ENCODE measurements around the gene SLC45A2. TPM values are rescaled to one million over a fixed set of nuclear protein-coding genes. Genes with fewer than 3 reads are reported as not detected.

The SLC45A2 gene
- total RNA-seq, 1 experiment from 2014 or later, result not detected

- no peak for TF ChIP-seq ZNF281 (CRISPR knock-in tag; IDR thresholded peaks at IDR 0.05)
Observed at GRCh38 chr5:34016750-34017149, 32.3 kb upstream of the SLC45A2 start (continued).

GRCh38 chr5:34016222-34016621, 31.7 kb upstream of the SLC45A2 start:
- Mint-ChIP-seq H3K4me3 (no peak overlapping the region), H3K27ac (no peak overlapping the region), H3K27me3 (ENCODE audit: low read depth) (no peaks in the 10 kb centered on the region), H3K9me3 (peaks cover 9% of the 10 kb centered on the region), H3K4me1 (peaks cover 3% of the 10 kb centered on the region), H3K36me3 (no peaks in the 10 kb centered on the region)
- POLR2A ChIA-PET, result no interaction called here
- no peak for ATAC-seq
- DNase-seq (ENCODE audit: low spot score), result no peak
- TF ChIP-seq SMAD3 (CRISPR knock-in tag; IDR thresholded peaks at IDR 0.05; ENCODE audit: borderline replicate concordance) (no peak), ZNF138 (CRISPR knock-in tag; conservative IDR thresholded peaks at IDR 0.05) (no peak), USF2 (CRISPR knock-in tag; IDR thresholded peaks at IDR 0.05) (no peak), CDX4 (CRISPR knock-in tag; IDR thresholded peaks at IDR 0.05; ENCODE audit: borderline replicate concordance) (no peak), ATF2 (CRISPR knock-in tag; IDR thresholded peaks at IDR 0.05; ENCODE audit: borderline replicate concordance, low read depth) (no peak), E2F5 (CRISPR knock-in tag; IDR thresholded peaks at IDR 0.05) (no peak), NR2C2 (CRISPR knock-in tag; IDR thresholded peaks at IDR 0.05) (no peak), ERG (CRISPR knock-in tag; IDR thresholded peaks at IDR 0.05) (no peak), NFE2L1 (CRISPR knock-in tag; IDR thresholded peaks at IDR 0.05) (no peak)
- CTCF ChIA-PET, result no interaction called here

- Mint-ChIP-seq H3K9me3 (peaks cover 9% of the 10 kb centered on the region), H3K27ac (no peak overlapping the region), H3K4me1 (peaks cover 3% of the 10 kb centered on the region), H3K36me3 (no peaks in the 10 kb centered on the region), H3K27me3 (ENCODE audit: low read depth) (no peaks in the 10 kb centered on the region), H3K4me3 (no peak overlapping the region)
- ChIA-PET CTCF (no interaction called here), POLR2A (no interaction called here)
- ATAC-seq, result no peak
- no peak for DNase-seq (ENCODE audit: low spot score)
- TF ChIP-seq NR1H2 (CRISPR knock-in tag; IDR thresholded peaks at IDR 0.05), result no peak
- TF ChIP-seq SOX15 (CRISPR knock-in tag; IDR thresholded peaks at IDR 0.05), result no peak
- TF ChIP-seq JAZF1 (CRISPR knock-in tag; IDR thresholded peaks at IDR 0.05), result no peak
- no peak for TF ChIP-seq USF2 (CRISPR knock-in tag; IDR thresholded peaks at IDR 0.05)
- no peak for TF ChIP-seq RELA (CRISPR knock-in tag; IDR thresholded peaks at IDR 0.05; ENCODE audit: borderline replicate concordance)
- no peak for TF ChIP-seq MLX (CRISPR knock-in tag; IDR thresholded peaks at IDR 0.05)
- no peak for TF ChIP-seq ATF3 (CRISPR knock-in tag; conservative IDR thresholded peaks at IDR 0.05)
- TF ChIP-seq TEAD4 (CRISPR knock-in tag; IDR thresholded peaks at IDR 0.05), result no peak
- no peak for TF ChIP-seq TEAD1 (CRISPR knock-in tag; IDR thresholded peaks at IDR 0.05)
- no peak for TF ChIP-seq PREB (CRISPR knock-in tag; IDR thresholded peaks at IDR 0.05; ENCODE audit: borderline replicate concordance)
Observed at GRCh38 chr5:34015120-34015822, 30.8 kb upstream of the SLC45A2 start.

Data from WTC11 (cell line).